NCI-H2081 treated with DMSO at 0.1 percent for 48 hours (cell line): ENCODE results near the gene MPDU1.
"Not testable (repeated sequence)": the region's sequence is repeated elsewhere in the genome, so short reads cannot be mapped to it uniquely, and the experiment has no call there.

Experiments used
- DNase-seq: peaks from one replicate; lab custom pipeline; 2025; lab: John Stamatoyannopoulos, UW

Gene MPDU1

GRCh38 chr17:7614425-7615264 is 31.0 kb downstream of the MPDU1 start, which contains the start of gene FXR2:
FXR2 (minus strand) TSS chr17:7614897; CDS start chr17:7614532, 365 bp downstream.
- DNase-seq, result peak; percentile 97

GRCh38 chr17:7615265-7615747 is 31.7 kb downstream of the MPDU1 start:
- DNase-seq, result no peak

- DNase-seq, result no peak
These were observed 35.0 kb downstream of the MPDU1 start for GRCh38 chr17:7618608-7619007.

GRCh38 chr17:7620835-7621234 is 37.2 kb downstream of the MPDU1 start:
- DNase-seq, result no peak

GRCh38 chr17:7623661-7624060 is 40.0 kb downstream of the MPDU1 start:
- DNase-seq, result no peak

GRCh38 chr17:7625749-7626148 is 42.1 kb downstream of the MPDU1 start:
- not testable (repeated sequence) for DNase-seq

- no peak for DNase-seq
These were observed 42.7 kb downstream of the MPDU1 start for GRCh38 chr17:7626307-7626706.

- DNase-seq, result no peak
These were observed 43.3 kb downstream of the MPDU1 start for GRCh38 chr17:7626956-7627249.

- no peak for DNase-seq
These were observed 43.8 kb downstream of the MPDU1 start, which contains the start of gene SAT2 for GRCh38 chr17:7627250-7628121. SAT2 (minus strand) TSS chr17:7627821; CDS start chr17:7627635, 186 bp downstream.

GRCh38 chr17:7629939-7630571 is 46.4 kb downstream of the MPDU1 start, which contains the start of gene SHBG:
SHBG (plus strand) TSS chr17:7630135; CDS start chr17:7630173, 38 bp downstream.
- DNase-seq, result no peak

GRCh38 chr17:7631398-7632380 is 48.0 kb downstream of the MPDU1 start:
- no peak for DNase-seq

GRCh38 chr17:7632492-7632894 is 48.8 kb downstream of the MPDU1 start:
- no peak for DNase-seq

- DNase-seq, result no peak
These were observed 49.4 kb downstream of the MPDU1 start for GRCh38 chr17:7633093-7633492.

- DNase-seq, result no peak
These were observed 50.7 kb downstream of the MPDU1 start for GRCh38 chr17:7634384-7634783.

GRCh38 chr17:7636163-7636562 is 52.5 kb downstream of the MPDU1 start:
- DNase-seq, result no peak
